OCI-LY3 (cell line): Measurements from ENCODE around the gene DDX25.

Experiments
- EZH2phosphoT487 ChIP-seq: fragments of 200-600 bp; shearing (Covaris generic); IDR thresholded peaks from 2 replicates; pipeline ENCODE4 v1.6.1; 2018; ENCODE audit warnings: antibody characterized with exemption, mixed run types, low read depth
- TF ChIP-seq, protein P1 (sequence below): fragments of 200-600, 300-600 bp; sonication (generic); IDR thresholded peaks from 2 replicates; pipeline ENCODE4 v1.5.1; 2014; ENCODE audit warnings: antibody characterized with exemption, low read length, low read depth

DNA sequence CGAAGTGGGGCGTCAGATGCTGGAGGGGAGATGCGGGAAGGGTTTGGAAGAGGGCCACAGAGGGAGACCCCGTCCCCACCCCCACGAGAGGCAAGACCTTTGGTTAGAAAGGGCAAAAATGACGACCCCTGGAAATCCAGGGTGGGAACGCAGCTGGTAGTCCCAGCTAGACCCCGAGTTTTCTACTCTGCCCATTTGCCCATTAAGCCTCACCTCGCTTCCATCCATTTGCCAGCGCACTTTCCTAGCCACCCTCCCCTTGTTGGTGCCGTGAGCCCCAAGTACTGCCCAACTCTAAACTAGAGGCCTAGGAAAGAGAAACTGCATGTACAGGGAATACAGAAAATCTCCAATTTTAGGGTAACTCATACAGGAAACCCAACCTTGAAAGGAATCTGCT lies 370 bp downstream of the DDX25 start:
- TF ChIP-seq, protein P1, sequence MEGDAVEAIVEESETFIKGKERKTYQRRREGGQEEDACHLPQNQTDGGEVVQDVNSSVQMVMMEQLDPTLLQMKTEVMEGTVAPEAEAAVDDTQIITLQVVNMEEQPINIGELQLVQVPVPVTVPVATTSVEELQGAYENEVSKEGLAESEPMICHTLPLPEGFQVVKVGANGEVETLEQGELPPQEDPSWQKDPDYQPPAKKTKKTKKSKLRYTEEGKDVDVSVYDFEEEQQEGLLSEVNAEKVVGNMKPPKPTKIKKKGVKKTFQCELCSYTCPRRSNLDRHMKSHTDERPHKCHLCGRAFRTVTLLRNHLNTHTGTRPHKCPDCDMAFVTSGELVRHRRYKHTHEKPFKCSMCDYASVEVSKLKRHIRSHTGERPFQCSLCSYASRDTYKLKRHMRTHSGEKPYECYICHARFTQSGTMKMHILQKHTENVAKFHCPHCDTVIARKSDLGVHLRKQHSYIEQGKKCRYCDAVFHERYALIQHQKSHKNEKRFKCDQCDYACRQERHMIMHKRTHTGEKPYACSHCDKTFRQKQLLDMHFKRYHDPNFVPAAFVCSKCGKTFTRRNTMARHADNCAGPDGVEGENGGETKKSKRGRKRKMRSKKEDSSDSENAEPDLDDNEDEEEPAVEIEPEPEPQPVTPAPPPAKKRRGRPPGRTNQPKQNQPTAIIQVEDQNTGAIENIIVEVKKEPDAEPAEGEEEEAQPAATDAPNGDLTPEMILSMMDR, result no peak
- no peak for TF ChIP-seq EZH2phosphoT487
